ENCODE results near the gene FLRT2.

DNA sequence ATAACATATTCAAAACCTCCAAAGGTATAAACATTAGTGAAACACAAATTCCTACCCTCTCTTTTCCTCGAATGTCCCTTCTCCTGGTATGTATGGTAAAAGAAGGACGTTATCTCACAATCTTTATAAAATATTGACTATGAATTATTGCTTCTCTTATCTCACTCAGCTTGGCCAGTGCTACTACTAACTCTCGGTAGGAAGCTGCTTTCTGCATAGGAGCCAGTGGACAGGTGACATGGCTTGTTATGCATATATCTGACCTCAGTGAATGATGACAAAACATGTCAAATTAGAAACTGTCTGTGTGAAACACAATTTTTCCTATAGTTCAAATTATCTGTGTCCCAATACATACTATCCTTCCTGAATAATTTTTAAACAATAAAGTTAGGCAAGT, 48.5 kb upstream of the FLRT2 start:
- TF ChIP-seq POLR2A (IDR thresholded peaks at IDR 0.05), result no peak
- no peak for TF ChIP-seq POLR2AphosphoS5 (IDR thresholded peaks at IDR 0.05)
